Adrenal gland (tissue), 5 donors: ENCODE results near the gene KCNJ4.

Experiments used
- CTCF ChIP-seq, 6 experiments: fragments of 450-650 bp in 4 of 6; fragments of 200-600 bp in 2 of 6; sonication (generic) in 1 of 6; IDR thresholded peaks; 1 replicate in 5 of 6; 2 replicates in 1 of 6; pipeline versions ENCODE4 v1.5.1 to v1.8.0; 2016 to 2021; ENCODE audit warnings: antibody characterized with exemption in 6 of 6, mild to moderate bottlenecking in 2 of 6, moderate library complexity in 1 of 6
- POLR2A ChIP-seq, 2 donors: fragments of 450-650 bp; IDR thresholded peaks; one replicate each; pipeline ENCODE4 v1.6.1; 2017; ENCODE audit warnings: antibody characterized with exemption in 2 of 2, mild to moderate bottlenecking in 2 of 2, moderate library complexity in 1 of 2
- donor health status: DM: no; HTN: no; CAD: no.

DNA sequence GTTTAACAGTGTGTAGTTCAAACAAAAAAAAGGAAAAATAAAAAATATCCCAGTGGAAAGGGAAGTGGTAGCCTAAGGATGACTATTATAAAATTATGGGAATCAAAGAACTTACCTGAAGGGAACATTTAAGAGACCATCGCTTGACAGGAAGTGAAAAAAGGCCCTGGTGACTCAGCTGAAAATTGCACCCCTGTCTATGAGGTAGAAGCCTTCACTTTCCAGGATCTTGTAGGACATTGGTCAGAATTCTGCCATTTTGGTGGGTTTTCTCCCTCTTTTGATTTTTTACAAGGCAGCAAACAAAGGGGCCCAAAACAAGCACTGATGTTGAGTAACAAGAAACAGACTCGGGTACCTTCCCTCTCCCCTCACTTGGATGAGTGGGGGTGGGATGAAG lies 35.5 kb upstream of the KCNJ4 start:
- TF ChIP-seq POLR2A (IDR thresholded peaks at IDR 0.05) (no peak), CTCF (IDR thresholded peaks at IDR 0.05) (no peak)
